GM13976 (cell line): Measurements from ENCODE around the gene MAP4K4.
"Not testable (repeated sequence)": the region's sequence is repeated elsewhere in the genome, so short reads cannot be mapped to it uniquely, and the experiment has no call there.

ENCODE experiments used
- DNase-seq: peaks from one replicate; pipeline ENCODE4 v3.0.0; 2012; ENCODE audit warnings: low spot score
- CTCF ChIP-seq: IDR thresholded peaks from 2 replicates; pipeline ENCODE4 v1.5.1; 2012; ENCODE audit warnings: borderline replicate concordance, mild to moderate bottlenecking; ENCODE audit not compliant: insufficient read depth; ENCODE audit errors: extremely low read depth, missing control alignments, control extremely low read depth
- in situ Hi-C: fragments of 300-500 bp; cut with MboI; formaldehyde crosslinking; loops from one replicate; pipeline ENCODE4 v1.12.0; 2022; ENCODE audit warnings: low sequenced_read_pairs, mixed read lengths, inconsistent platforms; ENCODE audit not compliant: unreplicated experiment

The MAP4K4 gene

GRCh38 chr2:101773137-101773536 lies 75.6 kb downstream of the MAP4K4 start:
- in situ Hi-C loops: no loop called here
- TF ChIP-seq CTCF: no peak

GRCh38 chr2:101773961-101774360 lies 76.5 kb downstream of the MAP4K4 start:
- in situ Hi-C loops, DNase-seq: not testable (repeated sequence)

More at GRCh38 chr2:101773137-101773536, 75.6 kb downstream of the MAP4K4 start:
- DNase-seq: no peak

- DNase-seq: no peak
- in situ Hi-C loops: no loop called here
- no peak for TF ChIP-seq CTCF
Observed at GRCh38 chr2:101775092-101775491, 77.6 kb downstream of the MAP4K4 start.

GRCh38 chr2:101775636-101776035 lies 78.1 kb downstream of the MAP4K4 start:
- DNase-seq: no peak
- TF ChIP-seq CTCF: no peak
- in situ Hi-C loops: no loop called here

GRCh38 chr2:101776172-101777043 lies 78.9 kb downstream of the MAP4K4 start:
- TF ChIP-seq CTCF: no peak
- in situ Hi-C loops: no loop called here
- DNase-seq: no peak

- DNase-seq: no peak
- TF ChIP-seq CTCF: no peak
- in situ Hi-C loops: no loop called here
Observed at GRCh38 chr2:101777337-101777736, 79.8 kb downstream of the MAP4K4 start.

- in situ Hi-C loops: no loop called here
- TF ChIP-seq CTCF: no peak
- no peak for DNase-seq
Observed at GRCh38 chr2:101778102-101778501, 80.6 kb downstream of the MAP4K4 start.
